ENCODE data around the gene DOHH. TPM values are rescaled to one million over a fixed set of nuclear protein-coding genes. Genes with fewer than 3 reads are reported as not detected.

Gene DOHH
- total RNA-seq, 1 donor from 2014 or later: 15.0 TPM

GRCh38 chr19:3523361-3524077 is 23.0 kb upstream of the DOHH start:
- H3K36me3 ChIP-seq: peaks cover 0 to 54% of the 10 kb centered on the region in 2 donors
- TF ChIP-seq POLR2A (IDR thresholded peaks at IDR 0.05) (no peak), POLR2AphosphoS5 (IDR thresholded peaks at IDR 0.05; ENCODE audit: insufficient read depth in 1 of 2, low read depth in 1 of 2) (no peak), CTCF (IDR thresholded peaks at IDR 0.05) (no peak)
- DNase-seq (ENCODE audit: extremely low spot score in 2 of 2): no peak
- no peak overlapping the region for H3K4me3 ChIP-seq
- H3K27me3 ChIP-seq: no peaks in the 10 kb centered on the region
- H3K4me1 ChIP-seq: peaks cover 39% of the 10 kb centered on the region
- intact Hi-C loops (cut with DNase I): no loop called here
- no peak overlapping the region for H3K27ac ChIP-seq
- no peaks in the 10 kb centered on the region for H3K9me3 ChIP-seq

GRCh38 chr19:3522421-3523360 is 22.2 kb upstream of the DOHH start:
- no peak for TF ChIP-seq CTCF (IDR thresholded peaks at IDR 0.05)
- TF ChIP-seq POLR2A (IDR thresholded peaks at IDR 0.05): no peak
- TF ChIP-seq POLR2AphosphoS5 (IDR thresholded peaks at IDR 0.05; ENCODE audit: insufficient read depth in 1 of 2, low read depth in 1 of 2): no peak
- intact Hi-C loops (cut with DNase I): no loop called here
- Histone ChIP-seq H3K27ac (no peak overlapping the region), H3K36me3 (peaks cover 0 to 48% of the 10 kb centered on the region in 2 donors), H3K4me1 (peaks cover 42% of the 10 kb centered on the region), H3K27me3 (no peaks in the 10 kb centered on the region), H3K9me3 (no peaks in the 10 kb centered on the region), H3K4me3 (no peak overlapping the region)
- DNase-seq (ENCODE audit: extremely low spot score in 2 of 2): no peak

- no peaks in the 10 kb centered on the region for H3K27me3 ChIP-seq
- peak overlapping the region; percentile 68 for H3K27ac ChIP-seq
- H3K4me1 ChIP-seq: peaks cover 58% of the 10 kb centered on the region
- intact Hi-C loops (cut with DNase I): no loop called here
- peaks cover 0 to 33% of the 10 kb centered on the region in 2 donors for H3K36me3 ChIP-seq
- TF ChIP-seq POLR2AphosphoS5 (IDR thresholded peaks at IDR 0.05; ENCODE audit: insufficient read depth in 1 of 2, low read depth in 1 of 2) (peak in 1 of 2 donors; percentile 76), POLR2A (IDR thresholded peaks at IDR 0.05) (no peak), CTCF (IDR thresholded peaks at IDR 0.05) (no peak)
- H3K4me3 ChIP-seq: no peak overlapping the region
- no peak for DNase-seq (ENCODE audit: extremely low spot score in 2 of 2)
- no peaks in the 10 kb centered on the region for H3K9me3 ChIP-seq
Observed at GRCh38 chr19:3521104-3521445, 20.6 kb upstream of the DOHH start.

GRCh38 chr19:3520166-3521103 is 20.0 kb upstream of the DOHH start:
- Histone ChIP-seq H3K27me3 (no peaks in the 10 kb centered on the region), H3K4me3 (no peak overlapping the region), H3K27ac (peak overlapping the region; percentile 68), H3K36me3 (peaks cover 0 to 28% of the 10 kb centered on the region in 2 donors), H3K9me3 (no peaks in the 10 kb centered on the region), H3K4me1 (peaks cover 62% of the 10 kb centered on the region)
- DNase-seq (ENCODE audit: extremely low spot score in 2 of 2): peak in 1 of 2 donors; percentile 90
- intact Hi-C loops (cut with DNase I): no loop called here
- TF ChIP-seq POLR2AphosphoS5 (IDR thresholded peaks at IDR 0.05; ENCODE audit: insufficient read depth in 1 of 2, low read depth in 1 of 2) (peak in 1 of 2 donors; percentile 45), CTCF (IDR thresholded peaks at IDR 0.05) (no peak), POLR2A (IDR thresholded peaks at IDR 0.05) (no peak)

Measured in vagina (tissue), 2 donors.